DMS 273 treated with DMSO at 0.1 percent for 48 hours (cell line): ENCODE data around the gene KANSL1.

ENCODE experiments used
- DNase-seq: peaks from one replicate; lab custom pipeline; 2025; lab: John Stamatoyannopoulos, UW

Gene KANSL1

GRCh38 chr17:46071796-46072195 lies 121.4 kb downstream of the KANSL1 start:
- DNase-seq: no peak

GRCh38 chr17:46064460-46064859 lies 128.8 kb downstream of the KANSL1 start:
- no peak for DNase-seq

- DNase-seq: no peak
Measured at GRCh38 chr17:46063241-46063640, 130.0 kb downstream of the KANSL1 start.

- no peak for DNase-seq
Measured at GRCh38 chr17:46061435-46061834, 131.8 kb downstream of the KANSL1 start.

DNA sequence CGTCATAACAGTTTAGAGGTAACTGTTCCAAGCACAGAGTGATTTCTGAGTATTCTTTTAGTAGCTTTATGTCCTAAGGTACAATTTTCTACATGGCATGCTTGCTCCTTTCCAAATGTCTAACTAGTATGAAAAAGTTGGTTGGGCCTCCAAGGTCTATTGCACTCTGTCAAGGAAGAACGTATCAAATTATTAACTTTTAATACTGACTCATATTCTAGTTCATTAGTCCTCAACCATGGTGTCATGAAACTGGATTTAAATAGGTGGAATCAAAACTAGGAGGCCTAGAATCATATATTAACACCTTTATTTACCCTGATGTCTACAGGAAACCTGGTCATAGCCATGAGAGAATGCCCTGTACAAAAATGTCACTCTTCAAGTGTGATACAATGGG lies 132.8 kb downstream of the KANSL1 start:
- no peak for DNase-seq

DNA sequence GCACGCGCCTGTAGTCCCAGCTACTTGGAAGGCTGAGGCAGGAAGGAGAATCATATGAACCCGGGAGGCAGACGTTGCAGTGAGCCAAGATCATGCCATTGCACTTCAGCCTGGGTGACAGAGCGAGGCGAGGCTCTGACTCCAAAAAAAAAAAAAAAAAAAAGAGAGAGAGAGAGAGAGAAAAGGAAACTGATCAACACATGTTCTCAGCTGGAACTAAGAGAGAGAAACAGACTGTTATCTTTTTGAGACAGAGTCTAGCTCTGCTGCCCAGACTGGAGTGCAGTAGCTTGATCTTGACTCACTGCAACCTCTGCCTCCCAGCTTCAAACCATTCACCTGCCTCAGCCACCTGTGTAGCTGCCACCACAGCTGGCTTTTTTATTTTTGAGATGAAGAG lies 133.7 kb downstream of the KANSL1 start:
- DNase-seq: no peak

- DNase-seq: no peak
Measured at GRCh38 chr17:46057366-46057765, 135.9 kb downstream of the KANSL1 start.

DNA sequence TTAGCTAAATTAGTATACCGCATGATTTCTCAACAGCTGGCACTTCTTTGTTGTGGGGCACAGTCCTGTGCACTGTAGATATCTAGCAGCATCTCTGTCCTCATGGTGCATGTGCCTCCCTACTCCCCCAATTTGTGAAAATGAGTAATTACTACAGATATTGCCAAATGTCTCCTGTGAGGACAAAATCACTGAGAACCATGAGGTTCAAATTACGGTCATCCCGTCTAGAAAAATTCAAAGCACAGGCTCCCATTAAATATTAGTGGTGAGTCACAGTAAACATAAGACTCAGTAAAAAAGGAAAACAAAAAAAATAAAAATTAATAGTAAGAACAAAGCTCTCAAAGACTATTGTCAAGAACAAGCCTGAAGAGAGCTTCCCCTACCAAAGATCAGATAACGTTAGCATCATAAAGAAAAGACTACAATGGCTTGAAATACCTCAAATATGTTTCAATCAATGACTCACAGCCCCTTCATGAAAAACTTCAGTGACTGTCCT lies 136.4 kb downstream of the KANSL1 start:
- DNase-seq: no peak

DNA sequence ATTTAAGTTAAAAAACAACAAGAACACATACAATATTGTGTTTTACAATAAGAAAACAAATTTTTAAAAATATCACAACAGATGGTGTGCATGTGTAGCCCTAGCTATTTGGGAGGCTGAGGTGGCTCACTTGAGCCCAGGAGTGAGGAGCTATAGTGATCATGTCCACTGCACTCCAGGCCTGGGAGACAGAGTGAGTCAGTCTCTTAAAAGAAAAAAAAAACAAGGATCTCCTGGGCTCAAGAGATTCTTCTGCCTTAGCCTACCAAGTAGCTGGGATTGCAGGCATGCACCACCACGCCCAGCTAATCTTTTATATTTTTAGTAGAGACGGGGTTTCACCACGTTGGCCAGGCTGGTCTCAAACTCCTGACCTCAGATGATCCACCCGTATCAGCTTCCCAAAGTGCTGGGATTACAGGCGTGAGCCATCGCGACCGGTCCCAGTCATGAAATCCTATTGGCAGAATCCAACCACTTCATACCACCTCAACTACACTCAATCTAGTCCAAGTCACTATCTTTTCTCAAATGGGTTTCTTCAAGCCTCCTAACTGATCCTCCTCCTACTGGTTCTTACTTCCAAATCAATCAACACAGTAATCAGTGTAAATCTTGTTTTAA lies 139.2 kb downstream of the KANSL1 start:
- DNase-seq: no peak

GRCh38 chr17:46049656-46050055 lies 143.6 kb downstream of the KANSL1 start:
- no peak for DNase-seq

DNA sequence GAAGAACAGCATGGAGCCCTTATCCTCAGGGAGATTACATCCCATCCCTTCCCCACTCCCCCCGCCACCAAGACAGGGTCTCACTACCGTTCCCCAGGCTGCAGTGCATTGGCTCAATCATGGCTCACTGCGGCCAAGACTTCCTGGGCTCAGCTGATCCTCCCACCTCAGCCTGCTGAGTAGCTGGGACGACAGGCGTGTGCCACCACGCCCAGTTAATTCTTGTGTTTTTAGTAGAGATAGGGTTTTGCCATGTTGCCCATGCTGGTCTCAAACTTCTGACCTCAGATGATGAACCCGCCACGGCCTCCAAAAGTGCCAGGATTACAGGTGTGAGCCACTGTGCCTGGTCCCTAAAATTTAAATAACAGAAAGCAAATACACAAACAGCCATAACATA lies 145.4 kb downstream of the KANSL1 start:
- no peak for DNase-seq

DNA sequence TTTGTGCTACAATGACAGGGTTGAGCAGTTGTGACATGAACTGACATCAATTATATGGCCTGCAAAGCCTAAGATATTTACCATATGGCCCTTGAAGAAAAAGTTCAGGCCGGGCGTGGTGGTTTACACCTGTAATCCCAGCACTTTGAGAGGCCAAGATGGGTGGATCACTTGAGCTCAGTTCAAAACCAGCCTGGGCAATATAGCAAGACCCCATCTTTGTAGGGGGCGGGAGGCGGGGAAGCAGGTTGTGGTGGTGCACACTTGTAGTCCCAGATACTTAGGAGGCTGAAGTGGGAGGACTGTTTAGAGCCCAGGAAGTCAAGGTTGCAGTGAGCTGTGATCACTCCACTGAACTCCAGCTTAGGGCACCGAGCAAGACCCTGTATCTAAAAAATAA lies 145.8 kb downstream of the KANSL1 start:
- no peak for DNase-seq

DNA sequence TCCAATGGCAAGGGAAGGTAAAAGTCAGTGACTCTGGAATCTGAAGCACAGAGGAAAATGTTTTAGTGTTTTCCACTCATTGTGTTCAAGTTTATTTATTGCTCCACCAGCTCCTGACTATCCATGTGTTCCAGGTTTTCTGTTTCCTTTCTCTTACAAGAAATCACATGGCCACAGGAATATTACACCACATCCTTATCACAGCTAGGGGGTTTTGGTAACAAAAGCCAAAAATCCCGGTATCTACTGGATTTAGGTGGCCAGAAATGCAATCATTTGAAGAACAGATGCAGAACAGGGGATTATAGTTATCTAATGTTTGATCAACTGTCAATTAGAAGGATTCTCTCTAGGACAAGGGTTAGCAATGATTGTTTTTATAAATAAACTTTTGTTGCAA lies 146.3 kb downstream of the KANSL1 start:
- DNase-seq: no peak

DNA sequence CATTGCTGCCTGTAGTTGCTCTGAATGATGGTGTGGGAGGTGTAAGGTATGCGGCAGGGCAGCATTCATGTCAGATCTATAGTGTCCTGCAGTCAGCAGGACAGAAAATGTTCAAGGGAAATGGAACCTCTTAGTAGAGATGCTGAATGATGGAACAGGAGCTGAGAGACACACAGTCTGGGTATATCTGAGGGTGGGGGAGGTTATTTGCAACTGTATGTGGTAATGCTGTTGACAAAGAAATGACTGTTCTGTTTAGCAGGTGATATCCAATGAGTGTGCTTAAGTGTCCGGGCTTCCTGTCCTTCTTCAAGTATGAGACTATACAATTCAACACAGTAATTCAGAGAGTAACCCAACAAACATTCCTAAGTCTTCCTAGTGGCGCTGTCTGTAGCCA lies 147.6 kb downstream of the KANSL1 start:
- no peak for DNase-seq

DNA sequence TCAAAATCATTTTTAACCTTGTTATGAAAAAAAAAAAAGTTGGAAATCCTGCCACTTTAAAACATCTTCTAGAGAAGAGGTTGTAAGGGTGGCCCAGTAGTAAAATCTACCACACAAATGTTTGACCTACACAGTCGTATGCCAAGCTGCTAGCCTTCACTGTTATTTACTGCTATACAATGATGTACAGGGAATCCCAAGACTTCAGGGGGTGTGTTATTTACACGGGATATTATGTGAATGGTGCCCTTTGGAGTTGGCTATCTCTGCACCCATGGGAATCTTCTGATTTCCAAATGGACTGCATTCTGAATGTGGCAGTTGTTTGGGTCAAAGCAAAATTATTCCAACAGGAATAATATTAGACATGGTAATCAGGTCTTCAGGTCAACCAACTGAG lies 148.2 kb downstream of the KANSL1 start:
- no peak for DNase-seq

DNA sequence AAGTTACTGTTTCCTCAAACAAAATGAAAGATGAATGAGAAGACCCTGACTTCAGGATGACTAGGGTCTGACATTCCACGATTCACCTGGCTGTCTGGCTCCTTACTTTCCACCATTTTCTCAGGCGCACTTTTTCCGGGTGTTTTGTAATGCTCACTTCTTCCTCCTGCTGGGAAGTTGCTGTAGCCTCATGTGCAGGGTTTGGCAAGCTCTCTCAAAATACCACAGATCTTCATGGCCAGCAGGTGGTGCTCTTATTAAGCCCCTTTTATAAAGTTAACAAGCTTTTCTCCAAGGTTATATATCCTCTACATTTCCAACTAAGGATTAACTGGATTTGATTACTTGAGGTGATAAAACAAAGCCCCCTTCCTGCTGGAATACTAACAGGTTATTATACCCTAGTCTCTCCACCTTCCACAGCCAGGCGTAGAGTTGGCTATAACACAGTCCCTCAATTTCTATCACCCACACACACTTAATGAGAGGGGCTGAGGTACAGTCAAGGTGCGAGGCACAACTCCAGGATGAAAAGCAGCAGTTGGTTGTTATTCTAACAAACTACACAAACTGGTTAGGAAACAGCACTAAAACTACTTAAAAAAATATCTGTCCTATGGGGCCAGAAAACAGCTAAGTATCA lies 148.8 kb downstream of the KANSL1 start:
- peak; percentile 69 for DNase-seq

DNA sequence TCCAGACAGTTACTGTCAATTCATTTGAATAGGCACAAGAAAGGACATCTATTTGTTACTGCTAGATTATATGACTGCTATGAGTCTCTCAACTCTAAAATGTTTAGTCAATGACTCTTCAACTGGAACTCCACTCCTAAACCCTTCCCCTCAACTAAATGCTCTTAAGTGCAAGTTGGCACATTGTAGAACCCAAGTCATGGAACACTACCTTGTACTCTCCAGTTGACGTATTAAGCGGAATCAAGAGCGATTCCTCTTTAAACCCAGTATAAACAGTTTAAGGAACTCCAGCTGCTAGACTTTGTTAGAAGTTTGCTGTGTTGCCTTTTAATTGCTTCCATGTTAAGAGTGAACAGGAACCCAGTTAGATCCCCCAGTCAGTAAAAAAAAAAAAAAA lies 149.6 kb downstream of the KANSL1 start:
- DNase-seq: no peak

DNA sequence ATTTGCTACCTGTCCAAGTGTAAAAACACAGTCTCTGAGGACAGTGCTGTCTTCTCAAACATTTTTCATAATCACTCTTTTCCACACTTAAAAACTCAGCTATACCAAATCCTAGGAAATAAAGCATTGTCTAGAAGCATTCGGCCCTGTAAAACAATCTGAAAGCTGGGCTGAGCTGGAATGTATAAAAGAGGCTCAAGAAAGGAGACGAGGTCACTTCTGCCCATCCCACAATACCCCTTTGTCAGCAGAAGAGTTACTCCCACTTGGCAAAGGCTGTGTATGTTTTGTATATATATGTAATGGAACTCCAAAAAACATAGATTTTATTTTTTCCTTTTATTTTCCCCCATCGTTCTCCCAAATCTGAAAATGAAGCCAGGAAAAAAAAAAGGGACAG lies 150.3 kb downstream of the KANSL1 start:
- no peak for DNase-seq

- no peak for DNase-seq
Measured at GRCh38 chr17:46042246-46042645, 151.0 kb downstream of the KANSL1 start.

GRCh38 chr17:46039592-46040186 lies 153.5 kb downstream of the KANSL1 start:
- DNase-seq: no peak

DNA sequence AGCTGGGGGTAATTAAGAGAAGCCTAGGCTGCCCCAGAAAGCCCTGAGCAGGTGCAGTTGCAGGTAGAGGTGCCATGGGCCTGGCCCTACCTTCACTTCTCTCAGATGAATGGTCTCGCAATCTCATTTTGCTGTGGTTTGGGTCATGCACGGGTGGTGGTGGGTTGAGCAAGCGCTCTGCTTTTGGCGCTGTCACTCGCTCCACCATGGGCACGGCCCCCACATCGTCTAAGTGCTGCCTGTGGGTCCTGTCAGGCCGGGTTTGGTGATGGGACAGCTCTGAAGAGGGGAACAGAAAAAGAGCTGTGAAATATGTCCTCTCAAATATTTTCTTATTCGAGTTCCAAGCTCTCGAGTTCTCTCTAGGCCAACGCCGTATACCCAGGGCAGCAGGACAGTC lies 154.3 kb downstream of the KANSL1 start:
- no peak for DNase-seq

DNA sequence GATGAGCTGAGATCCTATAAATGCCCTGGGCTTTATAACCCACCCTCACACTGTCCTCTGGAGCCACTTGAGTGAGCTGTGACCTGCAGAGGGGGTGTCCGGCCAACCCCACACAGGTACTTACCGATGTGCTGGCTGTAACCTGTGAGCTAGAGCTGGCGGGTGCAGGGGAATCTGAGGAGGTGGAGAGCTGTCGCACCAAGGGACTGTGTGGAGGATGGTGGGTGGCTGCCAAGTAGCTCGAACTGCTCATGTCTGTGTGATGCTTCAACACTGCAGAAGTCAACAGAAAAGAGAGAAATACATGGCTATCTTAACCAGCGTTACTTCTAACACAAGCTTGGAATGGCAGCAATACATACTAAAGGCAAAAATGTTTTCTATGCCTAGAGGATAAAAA lies 154.8 kb downstream of the KANSL1 start:
- DNase-seq: no peak

GRCh38 chr17:46037722-46038255 lies 155.4 kb downstream of the KANSL1 start:
- DNase-seq: no peak
